ENCODE data around the gene PTPN1. TPM values are rescaled to one million over a fixed set of nuclear protein-coding genes. Genes with fewer than 3 reads are reported as not detected.

The PTPN1 gene
- total and polyA plus RNA-seq, 2 of the 13 experiments (the other 11 are each of a cell fraction or from before 2014, with no cell fraction given) = 17.7 to 37.2 TPM

GRCh38 chr20:50460608-50461267, 49.4 kb upstream of the PTPN1 start (continued):
- TF ChIP-seq ZNF18 (CRISPR knock-in tag; IDR thresholded peaks at IDR 0.05; ENCODE audit: insufficient replicate concordance) = no peak
- TF ChIP-seq ZNF557 (CRISPR knock-in tag; IDR thresholded peaks at IDR 0.05) = 0 out of 2 replicates have a peak, but pooled peaks have one; percentile 49
- no peak for TF ChIP-seq RFXANK (CRISPR knock-in tag; IDR thresholded peaks at IDR 0.05)
- no peak for TF ChIP-seq ZNF432 (CRISPR knock-in tag; IDR thresholded peaks at IDR 0.05; ENCODE audit: borderline replicate concordance)
- peak; percentile 87 for TF ChIP-seq MIXL1 (CRISPR knock-in tag; IDR thresholded peaks at IDR 0.05)
- TF ChIP-seq ZNF3 (CRISPR knock-in tag; IDR thresholded peaks at IDR 0.05) = no peak; the same call in 1 of the 2 replicates
- TF ChIP-seq SP2 (CRISPR knock-in tag; IDR thresholded peaks at IDR 0.05) = no peak; the same call in 1 of the 2 replicates
- TF ChIP-seq ZNF841 (CRISPR knock-in tag; IDR thresholded peaks at IDR 0.05; ENCODE audit: borderline replicate concordance) = no peak
- no peak for TF ChIP-seq ARID2 (CRISPR knock-in tag; IDR thresholded peaks at IDR 0.05; ENCODE audit: borderline replicate concordance)
- no peak for TF ChIP-seq ZNF737 (CRISPR knock-in tag; IDR thresholded peaks at IDR 0.05; ENCODE audit: borderline replicate concordance)
- peak; percentile 63 for TF ChIP-seq CEBPG (CRISPR knock-in tag; IDR thresholded peaks at IDR 0.05)
- peak; percentile 96 for TF ChIP-seq XRCC5 (optimal IDR thresholded peaks at IDR 0.05; ENCODE audit: low read length)
- TF ChIP-seq ZFP37 (CRISPR knock-in tag; IDR thresholded peaks at IDR 0.05; ENCODE audit: borderline replicate concordance) = no peak; the same call in 1 of the 2 replicates
- TF ChIP-seq ZNF446 (CRISPR knock-in tag; IDR thresholded peaks at IDR 0.05) = no peak
- peak; percentile 87; the same call in 1 of the 2 replicates for TF ChIP-seq SAFB2 (CRISPR knock-in tag; IDR thresholded peaks at IDR 0.05; ENCODE audit: borderline replicate concordance, low read depth)
- TF ChIP-seq ZNF407 (CRISPR knock-in tag; IDR thresholded peaks at IDR 0.05; ENCODE audit: not compliant biosample characterization) = peak; percentile 69
- no peak for TF ChIP-seq HBP1 (CRISPR knock-in tag; IDR thresholded peaks at IDR 0.05; ENCODE audit: low read depth)
- no peak for TF ChIP-seq JDP2 (CRISPR knock-in tag; IDR thresholded peaks at IDR 0.05; ENCODE audit: borderline replicate concordance)
- TF ChIP-seq KLF16 (CRISPR knock-in tag; IDR thresholded peaks at IDR 0.05) = peak in 1 of 2 experiments; percentile 59; a peak in 2 of 4 replicates
- peak; percentile 95 for TF ChIP-seq KDM2A (CRISPR knock-in tag; IDR thresholded peaks at IDR 0.05; ENCODE audit: borderline replicate concordance, low read depth)
